ENCODE data around the gene SLC5A2. TPM values are rescaled to one million over a fixed set of nuclear protein-coding genes. Genes with fewer than 3 reads are reported as not detected.

Gene SLC5A2
- total RNA-seq, 1 experiment from 2014 or later = 0.13 TPM

DNA sequence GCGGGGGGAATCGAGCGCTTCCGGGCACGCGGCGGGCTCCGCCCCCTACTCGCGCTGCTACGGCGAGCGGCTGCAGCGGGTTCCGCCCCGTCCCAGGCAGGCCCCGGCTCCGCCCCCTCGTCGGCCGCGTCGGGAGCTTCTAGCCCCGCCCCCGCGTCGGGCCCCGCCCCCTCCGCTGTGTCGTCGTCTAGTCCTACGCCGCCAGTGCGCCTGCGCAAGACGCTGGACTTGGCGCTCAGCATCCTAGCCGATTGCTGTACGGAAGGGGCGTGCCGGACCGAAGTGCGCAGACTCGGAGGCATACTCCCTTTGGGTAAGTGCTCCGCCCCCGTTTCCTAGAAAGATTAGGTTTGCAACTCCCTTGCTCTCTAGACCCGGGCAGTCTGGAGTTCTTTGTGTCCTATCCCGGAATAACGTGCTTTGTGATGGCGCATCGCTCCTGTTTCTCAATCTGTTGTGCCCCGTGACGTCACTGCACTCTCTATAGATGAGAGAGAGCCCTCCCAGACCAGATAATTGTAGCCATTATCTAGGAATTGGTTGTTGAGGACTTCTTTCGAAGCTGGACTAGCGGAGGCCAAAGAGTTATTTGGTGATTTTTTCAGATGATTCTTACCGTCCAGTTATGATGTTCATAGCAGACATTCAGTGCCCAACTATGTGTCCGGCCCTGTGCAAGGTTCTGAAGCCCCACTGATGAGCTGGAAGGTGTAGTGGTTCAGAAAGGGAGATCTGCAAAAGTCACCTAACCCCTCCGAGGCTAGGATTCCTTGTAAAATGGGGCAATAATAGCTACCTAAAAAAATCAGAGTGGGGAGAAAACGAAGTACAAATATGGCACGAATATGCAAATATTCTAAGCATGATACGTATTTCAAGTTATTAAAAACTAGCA, 23.0 kb upstream of the SLC5A2 start:
- no peaks in the 10 kb centered on the region for H3K27me3 ChIP-seq (ENCODE audit: insufficient read depth, low read depth)
- peaks cover 33% of the 10 kb centered on the region for H3K4me1 ChIP-seq (replicated peaks; ENCODE audit: insufficient read depth)
- H3K9me3 ChIP-seq (ENCODE audit: insufficient read depth, low read depth) = no peaks in the 10 kb centered on the region
- H3K27ac ChIP-seq = peak overlapping the region; percentile 95
- ChIA-PET CTCF (interaction anchor here (0.5 to 1.6 kb wide), 7 partner anchors 13 to 475 kb away, joined by 3 to 10 read pairs (median 4); partner anchors contain the start of gene TGFB1I1), POLR2A (ENCODE audit: unreplicated experiment) (interaction anchor here (0.5 to 1.0 kb wide), 15 partner anchors 17 to 646 kb away, joined by 3 to 11 read pairs (median 7); partner anchors contain the start of genes FBXL19, KAT8, PRSS36 and RUSF1)
- peak overlapping the region; percentile 92 for H3K4me2 ChIP-seq
- peaks cover 52% of the 10 kb centered on the region for H3K79me2 ChIP-seq (ENCODE audit: low read depth)
- H2AFZ ChIP-seq = peak overlapping the region; percentile 86
- no peaks in the 10 kb centered on the region for H3K9me2 ChIP-seq (ENCODE audit: insufficient read depth)
- intact Hi-C loops (cut with micrococcal nuclease; ENCODE audit: unreplicated experiment) = loop anchor here (1.0 to 10.0 kb wide), 8 partner anchors 17 to 805 kb away; partner anchors contain the start of genes FBRS, PRR14, RUSF1 and SETD1A
- BruUV-seq (replicated peaks) = no TSS peak
- H3F3A ChIP-seq (ENCODE audit: insufficient read depth, low read depth) = peaks cover 29% of the 10 kb centered on the region
- peak; percentile 97 to 100 for DNase-seq
- peak overlapping the region; percentile 80 for H3K4me3 ChIP-seq
- H4K20me1 ChIP-seq (ENCODE audit: insufficient read depth) = peaks cover 20% of the 10 kb centered on the region
- TF ChIP-seq EZH2 (IDR thresholded peaks at IDR 0.05; ENCODE audit: low read depth) = no peak
- TF ChIP-seq, protein P1, sequence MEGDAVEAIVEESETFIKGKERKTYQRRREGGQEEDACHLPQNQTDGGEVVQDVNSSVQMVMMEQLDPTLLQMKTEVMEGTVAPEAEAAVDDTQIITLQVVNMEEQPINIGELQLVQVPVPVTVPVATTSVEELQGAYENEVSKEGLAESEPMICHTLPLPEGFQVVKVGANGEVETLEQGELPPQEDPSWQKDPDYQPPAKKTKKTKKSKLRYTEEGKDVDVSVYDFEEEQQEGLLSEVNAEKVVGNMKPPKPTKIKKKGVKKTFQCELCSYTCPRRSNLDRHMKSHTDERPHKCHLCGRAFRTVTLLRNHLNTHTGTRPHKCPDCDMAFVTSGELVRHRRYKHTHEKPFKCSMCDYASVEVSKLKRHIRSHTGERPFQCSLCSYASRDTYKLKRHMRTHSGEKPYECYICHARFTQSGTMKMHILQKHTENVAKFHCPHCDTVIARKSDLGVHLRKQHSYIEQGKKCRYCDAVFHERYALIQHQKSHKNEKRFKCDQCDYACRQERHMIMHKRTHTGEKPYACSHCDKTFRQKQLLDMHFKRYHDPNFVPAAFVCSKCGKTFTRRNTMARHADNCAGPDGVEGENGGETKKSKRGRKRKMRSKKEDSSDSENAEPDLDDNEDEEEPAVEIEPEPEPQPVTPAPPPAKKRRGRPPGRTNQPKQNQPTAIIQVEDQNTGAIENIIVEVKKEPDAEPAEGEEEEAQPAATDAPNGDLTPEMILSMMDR (conservative IDR thresholded peaks at IDR 0.05) = no peak
- no peaks in the 10 kb centered on the region for H3K36me3 ChIP-seq (ENCODE audit: low read depth)

DNA sequence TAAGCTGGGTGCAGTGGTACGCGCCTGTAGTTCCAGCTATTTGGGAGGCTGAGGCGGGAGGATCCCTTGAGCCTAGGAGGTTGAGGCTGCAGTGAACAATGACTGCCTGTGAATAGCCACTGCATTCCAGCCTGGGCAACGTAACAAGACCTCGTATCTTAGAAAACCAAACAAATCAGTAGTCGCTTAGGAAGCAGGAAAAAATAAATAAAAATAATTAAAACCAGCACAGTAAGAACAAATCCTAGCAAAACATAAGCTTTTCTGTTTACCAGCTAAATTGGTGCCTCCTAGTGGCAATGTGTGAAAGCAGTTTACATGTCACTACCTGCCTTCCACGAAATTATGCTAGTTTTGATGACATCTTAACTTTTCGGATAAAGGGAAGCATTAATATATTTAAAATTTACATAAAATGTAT, 22.3 kb upstream of the SLC5A2 start:
- Histone ChIP-seq H2AFZ (no peak overlapping the region), H4K20me1 (ENCODE audit: insufficient read depth) (peaks cover 16% of the 10 kb centered on the region), H3K36me3 (ENCODE audit: low read depth) (no peaks in the 10 kb centered on the region), H3K4me3 (peak overlapping the region; percentile 59), H3K4me2 (peak overlapping the region; percentile 92), H3K27ac (no peak overlapping the region), H3F3A (ENCODE audit: insufficient read depth, low read depth) (peaks cover 29% of the 10 kb centered on the region), H3K27me3 (ENCODE audit: insufficient read depth, low read depth) (no peaks in the 10 kb centered on the region), H3K9me3 (ENCODE audit: insufficient read depth, low read depth) (no peaks in the 10 kb centered on the region), H3K79me2 (ENCODE audit: low read depth) (peaks cover 46% of the 10 kb centered on the region), H3K4me1 (replicated peaks; ENCODE audit: insufficient read depth) (peaks cover 28% of the 10 kb centered on the region), H3K9me2 (ENCODE audit: insufficient read depth) (no peaks in the 10 kb centered on the region)
- TF ChIP-seq, protein P1 (conservative IDR thresholded peaks at IDR 0.05) = peak; percentile 73
- TF ChIP-seq EZH2 (IDR thresholded peaks at IDR 0.05; ENCODE audit: low read depth) = no peak
- intact Hi-C loops (cut with micrococcal nuclease; ENCODE audit: unreplicated experiment) = no loop called here
- BruUV-seq (replicated peaks) = TSS peak; percentile 43
- peak in 1 of 2 experiments; percentile 43 for DNase-seq
- POLR2A ChIA-PET (ENCODE audit: unreplicated experiment) = interaction anchor here (0.6 to 1.0 kb wide), 8 partner anchors 13 to 398 kb away, joined by 3 to 9 read pairs (median 5); partner anchors contain the start of genes PRSS36 and RUSF1
- CTCF ChIA-PET = interaction anchor here (0.5 to 1.6 kb wide), 7 partner anchors 12 to 476 kb away, joined by 3 to 10 read pairs (median 4); partner anchors contain the start of gene TGFB1I1

GRCh38 chr16:31461201-31461920, 21.6 kb upstream of the SLC5A2 start:
- intact Hi-C loops (cut with micrococcal nuclease; ENCODE audit: unreplicated experiment) = no loop called here
- Histone ChIP-seq H3K4me3 (no peak overlapping the region), H2AFZ (no peak overlapping the region), H3K4me2 (peak overlapping the region; percentile 92; the same call in 1 of the 2 replicates), H4K20me1 (ENCODE audit: insufficient read depth) (peaks cover 14% of the 10 kb centered on the region), H3K27ac (no peak overlapping the region), H3K36me3 (ENCODE audit: low read depth) (no peaks in the 10 kb centered on the region), H3K27me3 (ENCODE audit: insufficient read depth, low read depth) (no peaks in the 10 kb centered on the region), H3K9me2 (ENCODE audit: insufficient read depth) (no peaks in the 10 kb centered on the region), H3K9me3 (ENCODE audit: insufficient read depth, low read depth) (no peaks in the 10 kb centered on the region), H3K4me1 (replicated peaks; ENCODE audit: insufficient read depth) (peaks cover 23% of the 10 kb centered on the region), H3K79me2 (ENCODE audit: low read depth) (peaks cover 39% of the 10 kb centered on the region), H3F3A (ENCODE audit: insufficient read depth, low read depth) (peaks cover 29% of the 10 kb centered on the region)
- DNase-seq = no peak
- TF ChIP-seq, protein P1 (conservative IDR thresholded peaks at IDR 0.05) = no peak
- TF ChIP-seq EZH2 (IDR thresholded peaks at IDR 0.05; ENCODE audit: low read depth) = no peak
- POLR2A ChIA-PET (ENCODE audit: unreplicated experiment) = interaction anchor here (0.6 to 0.9 kb wide), 4 partner anchors 12 to 330 kb away, joined by 3 to 7 read pairs (median 4); partner anchors contain the start of gene RUSF1
- no TSS peak for BruUV-seq (replicated peaks)
- CTCF ChIA-PET = interaction anchor here (0.5 to 1.6 kb wide), 5 partner anchors 11 to 366 kb away, joined by 3 to 10 read pairs (median 4); partner anchors contain the start of gene TGFB1I1

All from PC-9 (cell line).